Sciatic nerve (tissue), 2 donors: ENCODE data around the gene FGF12. TPM values are rescaled to one million over a fixed set of nuclear protein-coding genes. Genes with fewer than 3 reads are reported as not detected.
"Not testable (repeated sequence)": the region's sequence is repeated elsewhere in the genome, so short reads cannot be mapped to it uniquely, and the experiment has no call there.

Experiments
- ATAC-seq: fragments of 200-7000 bp; cut with Tn5 transposase; one replicate; pipeline ENCODE4 v1.9.1; 2020; ENCODE audit warnings: mild to moderate bottlenecking, moderate library complexity
- DNase-seq: peaks from one replicate; pipeline ENCODE4 v3.0.0-alpha.2; 2020; ENCODE audit warnings: low spot score
- intact Hi-C: fragments of 100-400 bp; cut with DNase I; formaldehyde crosslinking; loops from one replicate; pipeline ENCODE4 v1.14.2; 2022
- total RNA-seq: library from RNA; stranded (reverse); fragmentation: NEBNext Ultra II Directional; extraction: Animal tissue kit (Norgen Biotek cat#: 25700); gene quantifications from one replicate; pipeline ENCODE4 v1.2.1, GENCODE V29; 2021
- donor health status: DM: no; HTN: no; CAD: no.
- donor health status: DM: no; HTN: no; CAD: no.

The FGF12 gene
- total RNA-seq, 1 donor from 2014 or later: 3.2 TPM

DNA sequence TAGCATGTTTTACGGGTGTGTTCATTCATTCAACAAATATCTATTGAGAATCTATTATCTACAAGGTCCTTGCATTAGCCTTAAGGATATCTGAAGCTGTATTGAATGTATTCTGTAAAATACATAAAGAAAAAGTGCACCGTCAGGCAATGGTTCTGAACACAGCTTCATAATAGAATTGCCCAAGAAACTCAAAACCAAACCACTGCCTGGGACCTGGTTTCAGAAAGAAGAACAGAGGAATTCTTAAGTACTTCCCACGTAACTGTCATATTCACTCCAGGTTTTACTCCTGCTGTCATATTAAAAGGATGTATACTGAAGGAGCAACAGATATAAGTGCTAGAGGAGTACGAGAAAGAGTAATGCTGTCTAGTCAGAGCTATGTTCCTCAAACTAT lies 115.9 kb downstream of the FGF12 start:
- DNase-seq (no peak), ATAC-seq (no peak)
- intact Hi-C loops: no loop called here

GRCh38 chr3:192608726-192609600 lies 118.4 kb downstream of the FGF12 start:
- ATAC-seq: no peak
- no peak for DNase-seq
- intact Hi-C loops: no loop called here

GRCh38 chr3:192607798-192608197 lies 119.5 kb downstream of the FGF12 start:
- intact Hi-C loops: no loop called here
- ATAC-seq (no peak), DNase-seq (no peak)

DNA sequence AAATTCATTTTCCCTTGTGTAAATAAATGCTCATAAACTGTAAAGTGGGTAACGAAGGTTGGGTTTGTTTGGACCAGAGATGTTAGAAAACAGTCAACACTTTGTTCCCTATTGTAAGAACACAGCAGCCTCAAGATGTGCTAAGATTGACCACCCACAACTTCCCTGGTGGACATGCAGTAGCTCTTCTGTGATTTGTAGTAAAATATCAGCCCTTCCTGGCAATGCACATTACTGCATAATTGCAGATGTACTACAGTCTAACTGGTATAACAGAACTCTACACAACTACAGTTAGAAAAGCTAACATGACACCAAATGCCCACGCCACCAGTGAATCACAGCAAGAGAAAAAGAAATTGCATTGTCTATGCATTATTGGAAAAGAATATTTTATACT lies 129.4 kb downstream of the FGF12 start:
- ATAC-seq: no peak
- DNase-seq: no peak
- intact Hi-C loops: no loop called here

DNA sequence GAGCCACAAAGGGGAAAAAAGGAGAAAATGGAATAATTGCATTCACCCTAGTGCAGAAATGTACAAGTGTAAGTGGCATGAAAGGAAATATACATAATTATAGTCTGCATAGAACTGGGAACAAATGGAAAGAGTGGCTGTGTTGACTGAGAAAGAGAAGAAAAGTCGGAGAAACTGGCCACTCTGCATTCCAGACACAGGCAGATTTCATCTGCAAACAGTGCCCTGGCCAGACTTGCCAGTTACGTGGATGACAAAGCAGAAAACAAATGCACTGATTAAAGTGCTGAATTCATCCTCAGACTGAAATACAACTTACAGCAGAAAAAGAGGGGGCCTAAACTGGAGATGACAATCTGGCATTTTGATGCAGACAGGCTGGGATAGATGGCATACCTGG lies 129.8 kb downstream of the FGF12 start:
- DNase-seq (no peak), ATAC-seq (no peak)
- intact Hi-C loops: no loop called here

- no peak for ATAC-seq
- intact Hi-C loops: no loop called here
- DNase-seq: no peak
These were observed 148.6 kb downstream of the FGF12 start for GRCh38 chr3:192578729-192579128.

DNA sequence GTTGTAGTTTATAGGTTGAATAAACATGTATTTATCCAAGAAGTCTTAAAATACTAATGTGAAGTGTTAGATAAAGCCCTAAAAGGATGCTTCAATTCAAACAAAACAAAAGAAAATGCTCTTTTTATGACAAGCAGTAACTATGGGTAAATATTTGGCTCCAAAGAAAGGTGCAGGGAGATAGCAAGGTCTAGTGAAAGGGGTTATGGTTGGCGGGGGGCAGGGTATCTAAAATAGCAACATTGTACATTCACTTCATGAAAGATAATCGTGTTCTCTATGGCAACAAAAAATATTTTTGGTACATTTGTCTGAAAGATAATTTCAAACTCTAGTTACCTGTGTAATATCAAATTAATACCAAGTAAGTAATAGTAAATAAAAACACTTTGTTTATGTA lies 149.5 kb downstream of the FGF12 start:
- DNase-seq: no peak
- ATAC-seq: no peak
- intact Hi-C loops: no loop called here

DNA sequence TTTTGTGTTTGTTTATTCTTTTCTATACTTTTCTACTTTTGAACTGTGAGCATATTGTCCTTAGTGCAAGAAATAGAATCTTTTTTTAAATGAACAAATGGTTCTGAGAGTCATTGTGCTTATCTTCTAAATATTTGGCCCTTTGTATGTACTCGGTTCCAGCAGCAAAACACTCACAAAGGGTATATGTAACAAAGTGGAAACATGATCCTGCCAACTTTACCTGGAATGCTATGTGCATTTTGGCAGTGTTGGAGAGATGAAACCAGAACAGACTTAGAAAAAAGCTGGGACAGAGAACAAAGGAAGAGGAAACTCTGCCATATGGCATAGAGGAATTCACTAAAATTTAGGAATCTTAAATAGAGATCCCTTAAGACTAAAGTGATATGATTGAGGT lies 150.1 kb downstream of the FGF12 start:
- DNase-seq: no peak
- intact Hi-C loops: no loop called here
- ATAC-seq: no peak

- ATAC-seq, intact Hi-C loops, DNase-seq: not testable (repeated sequence)
These were observed 150.6 kb downstream of the FGF12 start for GRCh38 chr3:192576704-192577103.

DNA sequence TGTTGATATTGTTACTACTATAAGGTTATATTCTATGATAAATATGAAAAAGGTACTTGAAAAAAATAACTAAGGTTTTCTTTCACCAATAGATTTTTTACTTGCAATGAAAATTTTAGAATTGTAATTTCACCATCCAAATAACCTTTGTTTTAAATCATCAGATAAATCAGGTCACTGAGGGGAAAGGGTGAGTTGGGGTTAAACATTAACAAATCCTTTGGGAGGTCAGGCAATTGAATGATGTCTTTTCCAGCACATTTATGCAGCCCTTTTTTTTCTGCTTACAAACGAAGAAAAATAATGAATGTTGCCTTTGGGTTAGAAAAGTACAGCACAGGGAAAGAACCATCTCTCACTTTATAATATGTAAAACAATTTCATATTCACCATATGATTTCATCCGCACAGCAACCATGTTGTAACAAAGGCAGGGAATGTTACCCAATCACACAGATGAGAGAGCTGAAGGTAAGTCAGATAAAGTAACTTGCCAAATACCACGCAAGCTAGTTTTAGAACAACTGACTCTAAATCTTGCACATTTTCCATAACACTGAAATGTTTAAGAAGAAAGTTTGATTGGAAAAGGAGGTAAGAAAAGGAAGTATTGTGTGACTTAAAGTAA lies 151.3 kb downstream of the FGF12 start:
- intact Hi-C loops: no loop called here
- ATAC-seq (no peak), DNase-seq (no peak)

- intact Hi-C loops: no loop called here
- ATAC-seq (no peak), DNase-seq (no peak)
These were observed 154.1 kb downstream of the FGF12 start for GRCh38 chr3:192573240-192573639.

GRCh38 chr3:192570821-192571791 lies 156.2 kb downstream of the FGF12 start:
- DNase-seq: peak; percentile 67
- ATAC-seq: peak; percentile 81
- intact Hi-C loops: no loop called here

- DNase-seq (no peak), ATAC-seq (no peak)
- intact Hi-C loops: no loop called here
These were observed 157.0 kb downstream of the FGF12 start for GRCh38 chr3:192570315-192570714.

DNA sequence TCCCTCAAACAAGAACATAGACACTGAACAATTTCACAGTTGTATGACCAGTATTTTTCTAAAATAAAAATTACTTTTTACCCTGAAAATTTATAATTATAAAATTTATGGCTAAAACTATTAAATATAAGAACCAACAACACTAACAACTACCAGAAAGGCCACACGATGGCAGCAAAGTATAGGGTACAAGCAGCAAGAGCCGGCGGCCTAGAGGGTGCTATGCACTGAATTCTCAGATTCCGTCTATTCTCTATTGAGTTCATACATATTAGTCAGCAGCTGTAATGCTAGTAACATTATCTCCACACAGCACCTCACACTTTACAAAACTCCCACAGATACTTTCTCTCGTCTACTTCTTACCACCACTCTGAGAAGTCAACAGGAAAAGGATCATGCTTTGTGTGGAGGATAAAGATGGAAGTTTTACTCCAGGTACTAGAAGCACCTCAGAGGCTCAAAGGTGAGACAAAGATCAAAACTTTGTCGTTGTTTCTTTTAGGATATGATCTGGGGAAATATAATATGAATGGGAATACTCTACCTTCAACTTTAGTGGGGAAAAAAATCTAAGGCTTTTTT lies 160.5 kb downstream of the FGF12 start:
- intact Hi-C loops: loop anchor here (5.0 to 10.0 kb wide), 2 partner anchors 236 to 1008 kb away; no protein-coding TSS in a partner anchor
- ATAC-seq (peak; percentile 81), DNase-seq (peak; percentile 86)

DNA sequence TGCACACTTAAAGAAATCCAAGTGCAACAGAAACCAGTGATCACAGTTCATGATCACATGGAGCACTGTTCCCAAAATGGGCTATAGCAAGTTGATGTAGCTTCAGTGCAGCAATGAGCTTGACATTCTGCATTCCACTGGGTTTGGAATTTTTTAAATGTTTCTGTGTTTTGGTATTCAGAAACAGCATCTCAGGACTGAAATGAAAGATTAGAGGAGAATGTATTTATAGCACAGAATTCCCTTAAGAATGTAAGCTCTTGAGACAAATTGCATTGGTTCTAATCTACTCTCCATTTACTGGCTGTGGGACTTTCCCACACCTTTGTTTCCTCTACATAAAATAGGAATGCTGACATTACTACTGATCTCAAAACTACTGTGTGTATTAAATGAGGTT lies 162.7 kb downstream of the FGF12 start:
- intact Hi-C loops: loop anchor here (5.0 to 10.0 kb wide), 2 partner anchors 238 to 1010 kb away; no protein-coding TSS in a partner anchor
- ATAC-seq (no peak), DNase-seq (no peak)

GRCh38 chr3:192563417-192563816 lies 163.9 kb downstream of the FGF12 start:
- DNase-seq: no peak
- ATAC-seq: no peak
- intact Hi-C loops: loop anchor here (10.0 kb wide), 1 partner anchor 1011 kb away; no protein-coding TSS in a partner anchor

- ATAC-seq: no peak
- intact Hi-C loops: no loop called here
These were observed 173.6 kb downstream of the FGF12 start for GRCh38 chr3:192553707-192554106.

DNA sequence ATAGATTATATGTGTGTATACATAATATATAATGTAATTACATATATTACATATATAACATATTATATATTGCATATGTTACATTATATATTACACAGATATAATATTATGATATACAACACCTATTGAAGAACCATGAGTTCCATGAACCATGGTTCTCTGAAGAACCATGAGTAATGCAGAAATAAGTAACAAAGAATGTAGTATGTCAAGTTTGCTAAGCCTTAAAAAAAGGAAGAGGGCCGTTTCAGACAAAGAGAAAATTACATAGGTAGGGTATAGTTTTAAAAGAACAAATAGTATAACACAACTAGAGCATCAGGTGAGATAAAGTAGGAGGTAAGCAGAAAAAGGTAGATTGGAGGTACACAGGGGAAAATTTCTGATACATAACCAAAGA lies 177.0 kb downstream of the FGF12 start:
- intact Hi-C loops: no loop called here
- DNase-seq: no peak
- no peak for ATAC-seq

More at GRCh38 chr3:192553707-192554106, 173.6 kb downstream of the FGF12 start:
- DNase-seq: no peak

DNA sequence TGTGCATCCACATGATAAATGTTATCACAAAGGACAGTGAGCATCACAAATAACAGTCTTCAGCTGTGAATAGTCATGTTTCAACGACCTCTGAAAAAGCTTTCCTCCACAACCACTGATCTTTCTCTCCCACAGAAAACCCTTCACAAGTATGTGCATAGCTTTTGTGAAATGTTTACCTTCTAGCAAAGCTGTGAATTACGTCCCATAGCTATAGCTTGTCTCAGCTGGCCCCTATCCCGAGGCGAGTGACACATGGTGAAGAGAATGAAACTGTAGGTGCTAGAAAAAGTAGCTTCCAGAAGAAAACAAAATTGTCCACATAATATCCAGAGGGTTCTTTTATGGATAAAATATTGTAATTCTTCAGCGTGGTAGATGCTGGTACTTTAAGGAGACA lies 182.0 kb downstream of the FGF12 start:
- intact Hi-C loops: no loop called here
- DNase-seq (no peak), ATAC-seq (no peak)
